Spleen (tissue), 11 donors: Measurements from ENCODE around the gene DNAJC7. TPM values are rescaled to one million over a fixed set of nuclear protein-coding genes. Genes with fewer than 3 reads are reported as not detected.

Experiments
- DNase-seq: peaks from one replicate; pipeline ENCODE4 v3.0.0-alpha.2; 2020
- H3K27ac ChIP-seq, 8 donors: fragments of 200-600 bp; sonication (generic) in 7 of 8; 1 replicate in 4 of 8; 2 replicates in 4 of 8; pipeline versions ENCODE4 v1.5.0 to v1.8.0; 2016 to 2021; ENCODE audit warnings: inconsistent platforms in 4 of 8, mild to moderate bottlenecking in 4 of 8, moderate library complexity in 1 of 8
- H3K27me3 ChIP-seq, 7 donors: fragments of 200-600 bp; sonication (generic) in 6 of 7; replicated peaks in 1 of 7; 1 replicate in 4 of 7; 2 replicates in 3 of 7; pipeline versions ENCODE4 v1.5.0 to v1.8.0; 2016 to 2021; ENCODE audit warnings: inconsistent platforms in 3 of 7, mild to moderate bottlenecking in 1 of 7
- H3K36me3 ChIP-seq, 6 donors: fragments of 200-600 bp; sonication (generic) in 5 of 6; 1 replicate in 4 of 6; 2 replicates in 2 of 6; pipeline versions ENCODE4 v1.5.0 to v1.8.0; 2016 to 2021; ENCODE audit warnings: inconsistent platforms in 2 of 6
- H3K4me1 ChIP-seq, 6 donors: fragments of 200-600 bp; sonication (generic) in 5 of 6; 1 replicate in 3 of 6; 2 replicates in 3 of 6; pipeline versions ENCODE4 v1.5.0 to v1.8.0; 2016 to 2021; ENCODE audit warnings: inconsistent platforms in 3 of 6
- H3K4me3 ChIP-seq, 8 donors: fragments of 200-600 bp; sonication (generic) in 7 of 8; 1 replicate in 4 of 8; 2 replicates in 4 of 8; pipeline versions ENCODE4 v1.5.0 to v1.8.0; 2016 to 2021; ENCODE audit warnings: inconsistent platforms in 4 of 8, mild to moderate bottlenecking in 4 of 8, moderate library complexity in 2 of 8
- H3K9me3 ChIP-seq, 8 donors: fragments of 200-600 bp; sonication (generic) in 7 of 8; 1 replicate in 4 of 8; 2 replicates in 4 of 8; pipeline versions ENCODE4 v1.5.0 to v1.8.0; 2016 to 2021; ENCODE audit warnings: inconsistent platforms in 4 of 8
- CTCF ChIP-seq, 11 experiments: fragments of 200-600 bp in 7 of 11; fragments of 450-650 bp in 4 of 11; sonication (generic) in 4 of 11; IDR thresholded peaks in 8 of 11; conservative IDR thresholded peaks in 3 of 11; 1 replicate in 7 of 11; 2 replicates in 4 of 11; pipeline versions ENCODE4 v1.4.0 to v1.8.0; 2016 to 2021; ENCODE audit warnings: antibody characterized with exemption in 11 of 11, inconsistent platforms in 4 of 11, mild to moderate bottlenecking in 1 of 11
- POLR2A ChIP-seq, 3 donors: fragments of 450-650 bp; IDR thresholded peaks; one replicate each; pipeline ENCODE4 v1.5.1; 2017; ENCODE audit warnings: antibody characterized with exemption in 3 of 3, mild to moderate bottlenecking in 1 of 3
- POLR2AphosphoS5 ChIP-seq, 3 donors: sonication (generic); formaldehyde crosslinking; IDR thresholded peaks; one replicate each; pipeline ENCODE4 v1.5.1; 2017; ENCODE audit warnings: antibody characterized with exemption in 3 of 3
- WGBS, 5 donors: extraction: QIAGEN DNeasy Blood & Tissue Kit in 3 of 5; methylation state at CpG; one replicate each; pipeline versions ENCODE4 v1.1.5 to v1.1.7; 2013 to 2018; 5-methylcytosine and 5-hydroxymethylcytosine counted together
- intact Hi-C: fragments of 100-400 bp; cut with DNase I; formaldehyde crosslinking; loops from one replicate; pipeline ENCODE4 v1.15.0; 2023; ENCODE audit warnings: low total_unique reads
- polyA plus RNA-seq, 3 donors: library from polyadenylated mRNA; stranded (reverse); fragments of 200-250 nt; gene quantifications; one replicate each; pipeline ENCODE4 v1.2.1, GENCODE V29; 2013
- total RNA-seq, 7 donors: library from RNA; depleted of rRNA in 3 of 7; stranded (reverse); fragments of >200 nt in 3 of 7; fragmentation: NEBNext Ultra II Directional in 4 of 7; extraction: Animal tissue kit (Norgen Biotek cat#: 25700) in 4 of 7; gene quantifications; one replicate each; pipeline versions ENCODE4 v1.1.0 to v1.2.1, GENCODE V29; 2016 to 2021
- donor health status: healthy with polysubstance abuse.
- donor health status: DM: no; HTN: no; CAD: no; lungs with moderate emphysema.
- donor health status: DM: no; HTN: no; CAD: no.
- donor health status: Bipolar disorder and iron deficiency.
- donor health status: healthy.
- donor health status: DM: no; HTN: no; CAD: no.
- donor health status: DM: yes; HTN: yes; CAD: no.

The DNAJC7 gene
- total and polyA plus RNA-seq, 10 donors: 60.6 to 108 (median 79.2) TPM

DNA sequence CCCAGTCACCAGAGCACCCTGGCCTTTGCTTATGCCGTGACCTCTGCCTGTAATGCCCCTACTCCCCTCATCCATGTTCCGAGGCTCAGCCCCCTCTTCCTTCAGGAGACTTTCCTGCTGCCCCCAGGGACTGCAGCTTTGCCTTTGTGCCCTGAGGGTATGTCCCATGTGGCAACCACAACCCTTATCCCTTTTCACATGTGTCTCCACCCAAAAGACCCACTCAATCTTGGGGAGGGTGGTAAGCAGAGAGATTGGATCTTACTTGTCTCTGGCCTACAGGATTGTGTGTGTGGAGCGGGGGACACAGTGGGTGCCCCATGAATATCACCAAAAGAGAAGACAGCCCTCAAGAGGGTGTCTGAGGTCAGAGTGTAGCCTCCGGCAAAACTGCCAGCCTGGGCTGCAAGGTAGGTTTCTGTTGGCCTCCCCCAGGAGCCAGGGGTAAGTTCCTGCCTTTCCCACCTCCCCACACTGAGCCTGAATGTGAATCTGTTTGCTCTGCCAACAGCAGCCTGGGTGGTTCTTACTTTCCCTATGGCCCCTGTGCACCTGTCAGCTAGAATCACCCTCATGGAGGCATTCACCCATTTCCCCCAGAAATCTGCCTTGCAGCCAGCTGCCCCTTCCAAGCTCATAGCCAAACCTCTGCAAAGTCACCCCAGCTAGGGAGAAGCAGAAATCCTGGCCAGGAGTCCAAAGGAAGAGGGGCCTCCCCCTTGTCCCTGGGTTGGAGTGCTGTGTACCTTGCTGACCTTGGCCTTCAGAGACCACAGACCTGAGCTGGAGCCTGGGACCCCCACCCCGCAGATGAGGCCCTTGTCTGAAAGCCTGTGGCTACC lies 44.6 kb upstream of the DNAJC7 start:
- WGBS, 5 donors: 64 to 73% (median 69%) methylated on average over 4 to 5 of the region's 5 CpGs

DNA sequence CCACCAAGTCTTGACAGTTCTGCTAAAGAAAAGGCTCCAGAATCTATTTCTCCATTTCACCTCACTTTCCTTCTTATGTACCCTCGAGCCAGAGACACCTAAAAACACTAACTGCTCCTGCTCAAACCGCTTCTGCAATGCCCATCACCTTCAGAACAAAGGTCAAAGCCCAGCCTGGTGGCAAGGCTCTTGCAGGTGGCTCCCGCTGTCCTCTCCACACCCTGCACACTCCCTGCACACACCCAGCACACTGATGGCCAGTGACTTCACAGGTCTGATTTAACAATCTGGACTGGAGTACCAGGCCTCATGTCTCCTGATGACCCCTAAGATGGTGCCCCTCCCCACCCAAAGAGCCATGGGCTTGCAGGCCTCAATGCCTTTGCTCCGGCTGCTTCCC lies 43.0 kb upstream of the DNAJC7 start:
- intact Hi-C loops: no loop called here

More for the DNA sequence above, 44.6 kb upstream of the DNAJC7 start:
- no peak overlapping the region for H3K27ac ChIP-seq
- no peak for TF ChIP-seq CTCF (IDR thresholded peaks at IDR 0.05 in 8 of 11, conservative IDR thresholded peaks at IDR 0.05 in 3 of 11)
- TF ChIP-seq POLR2AphosphoS5 (IDR thresholded peaks at IDR 0.05): no peak
- no peak for TF ChIP-seq POLR2A (IDR thresholded peaks at IDR 0.05)
- no peak for DNase-seq
- no peaks in the 10 kb centered on the region for H3K27me3 ChIP-seq
- intact Hi-C loops: no loop called here
- H3K4me1 ChIP-seq: peaks cover 0 to 19% (median 4%) of the 10 kb centered on the region in 6 donors
- no peaks in the 10 kb centered on the region for H3K36me3 ChIP-seq
- H3K4me3 ChIP-seq: no peak overlapping the region
- no peaks in the 10 kb centered on the region for H3K9me3 ChIP-seq

DNA sequence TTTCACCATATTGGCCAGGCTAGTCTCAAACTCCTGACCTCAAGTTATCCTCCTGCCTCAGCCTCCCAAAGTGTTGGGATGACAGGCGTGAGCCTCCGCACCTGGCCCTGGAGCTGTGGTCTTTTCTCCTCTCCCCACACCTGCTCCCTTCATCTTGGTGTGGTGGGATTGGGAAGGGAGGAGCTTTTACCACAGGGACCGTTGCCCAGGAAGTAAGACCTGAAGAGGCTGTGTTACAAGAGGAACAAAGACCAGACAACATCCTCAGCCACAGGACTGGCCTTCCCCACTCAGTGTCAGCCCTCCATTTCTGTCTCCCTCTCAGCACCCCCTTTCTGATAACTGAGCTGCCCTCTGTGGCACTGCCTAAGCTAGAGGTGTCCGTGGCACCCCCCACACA lies 42.6 kb upstream of the DNAJC7 start:
- no peak for DNase-seq
- Histone ChIP-seq H3K9me3 (peaks cover 0 to 4% (median 0%) of the 10 kb centered on the region in 8 donors), H3K27me3 (peaks cover 0 to 14% (median 0%) of the 10 kb centered on the region in 7 donors), H3K4me1 (peaks cover 0 to 19% (median 4%) of the 10 kb centered on the region in 6 donors), H3K27ac (no peak overlapping the region), H3K4me3 (no peak overlapping the region), H3K36me3 (no peaks in the 10 kb centered on the region)
- intact Hi-C loops: no loop called here
- 53 to 55% (median 55%) methylated on average over 4 of the region's 4 CpGs for WGBS, 5 donors
- TF ChIP-seq POLR2AphosphoS5 (IDR thresholded peaks at IDR 0.05) (no peak), CTCF (IDR thresholded peaks at IDR 0.05 in 8 of 11, conservative IDR thresholded peaks at IDR 0.05 in 3 of 11) (no peak), POLR2A (IDR thresholded peaks at IDR 0.05) (no peak)

More for the DNA sequence above, 43.0 kb upstream of the DNAJC7 start:
- Histone ChIP-seq H3K4me1 (peaks cover 0 to 19% (median 4%) of the 10 kb centered on the region in 6 donors), H3K27ac (no peak overlapping the region), H3K9me3 (peaks cover 0 to 4% (median 0%) of the 10 kb centered on the region in 8 donors), H3K4me3 (no peak overlapping the region), H3K36me3 (no peaks in the 10 kb centered on the region), H3K27me3 (peaks cover 0 to 10% (median 0%) of the 10 kb centered on the region in 7 donors)
- no peak for TF ChIP-seq CTCF (IDR thresholded peaks at IDR 0.05 in 8 of 11, conservative IDR thresholded peaks at IDR 0.05 in 3 of 11)
- TF ChIP-seq POLR2AphosphoS5 (IDR thresholded peaks at IDR 0.05): no peak
- TF ChIP-seq POLR2A (IDR thresholded peaks at IDR 0.05): no peak
- DNase-seq: no peak
- 77 to 89% (median 77%) methylated on average over 4 of the region's 4 CpGs for whole genome bisulfite sequencing, 5 donors

DNA sequence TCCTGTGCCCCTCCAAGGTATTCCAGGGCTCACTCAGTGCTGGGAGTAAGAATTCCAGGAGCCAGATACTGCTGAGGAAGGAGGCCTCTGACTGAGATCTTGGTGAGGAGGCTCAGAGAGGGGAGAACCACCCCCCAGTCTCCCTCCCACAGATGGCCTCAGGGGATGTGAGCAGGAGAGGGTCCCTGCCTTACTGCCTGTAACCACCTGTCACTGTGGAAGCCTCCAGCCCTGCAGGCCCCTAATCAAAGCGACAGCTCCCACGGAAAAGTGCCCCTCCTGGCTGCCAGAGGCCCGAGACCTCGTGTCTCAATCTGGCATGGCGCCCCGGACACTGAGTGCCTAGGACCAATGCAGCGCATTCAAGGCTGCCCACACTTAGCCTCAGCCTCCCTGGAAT lies 40.8 kb upstream of the DNAJC7 start:
- Histone ChIP-seq H3K27ac (no peak overlapping the region), H3K36me3 (no peaks in the 10 kb centered on the region), H3K4me3 (no peak overlapping the region), H3K27me3 (peaks cover 0 to 32% (median 0%) of the 10 kb centered on the region in 7 donors), H3K4me1 (peaks cover 0 to 3% (median 0%) of the 10 kb centered on the region in 6 donors), H3K9me3 (peaks cover 0 to 4% (median 0%) of the 10 kb centered on the region in 8 donors)
- no peak for TF ChIP-seq POLR2AphosphoS5 (IDR thresholded peaks at IDR 0.05)
- TF ChIP-seq CTCF (IDR thresholded peaks at IDR 0.05 in 8 of 11, conservative IDR thresholded peaks at IDR 0.05 in 3 of 11): no peak
- no peak for TF ChIP-seq POLR2A (IDR thresholded peaks at IDR 0.05)
- intact Hi-C loops: no loop called here
- no peak for DNase-seq
- WGBS, 5 donors: 68 to 84% (median 72%) methylated on average over 4 to 7 of the region's 7 CpGs
